SK-N-SH treated with all-trans-retinoic acid at 6 μM for 48 hours (cell line): ENCODE results near the gene DEFB127.
"Not testable (repeated sequence)": the region's sequence is repeated elsewhere in the genome, so short reads cannot be mapped to it uniquely, and the experiment has no call there.

Experiments
- ARNTL ChIP-seq: fragments of 450-650 bp; formaldehyde crosslinking; IDR thresholded peaks from 2 replicates; pipeline ENCODE4 v1.5.0; 2020; ENCODE audit warnings: low read depth, mild to moderate bottlenecking, moderate library complexity, borderline replicate concordance
- CSDC2 ChIP-seq: fragments of 250-450 bp; sonication (Bioruptor Pico); IDR thresholded peaks from 2 replicates; pipeline ENCODE4 v1.5.0; 2020; ENCODE audit warnings: mild to moderate bottlenecking, moderate library complexity
- GLIS3 ChIP-seq: fragments of 250-450 bp; sonication (Bioruptor Pico); IDR thresholded peaks from 2 replicates; pipeline ENCODE4 v1.5.0; 2020; ENCODE audit warnings: mild to moderate bottlenecking, moderate library complexity
- ISL1 ChIP-seq: fragments of 250-450 bp; sonication (Bioruptor Pico); IDR thresholded peaks from 2 replicates; pipeline ENCODE4 v2.1.2; 2022; ENCODE audit warnings: mild to moderate bottlenecking, moderate library complexity
- PPARA ChIP-seq: fragments of 250-450 bp; sonication (Bioruptor Pico); IDR thresholded peaks from 2 replicates; pipeline ENCODE4 v1.5.0; 2020; ENCODE audit warnings: mild to moderate bottlenecking, borderline replicate concordance
- RARB ChIP-seq: fragments of 250-450 bp; sonication (Bioruptor Pico); IDR thresholded peaks from 2 replicates; pipeline ENCODE4 v1.8.0; 2021; ENCODE audit warnings: mild to moderate bottlenecking, moderate library complexity
- ZFP3 ChIP-seq: fragments of 250-450 bp; sonication (Bioruptor Pico); IDR thresholded peaks from 2 replicates; pipeline ENCODE4 v1.5.0; 2020; ENCODE audit warnings: mild to moderate bottlenecking, moderate library complexity
- ZFP30 ChIP-seq: fragments of 450-650 bp; formaldehyde crosslinking; IDR thresholded peaks from 2 replicates; pipeline ENCODE4 v1.5.0; 2022; ENCODE audit warnings: mild to moderate bottlenecking, moderate library complexity
- ZNF70 ChIP-seq: fragments of 450-650 bp; formaldehyde crosslinking; IDR thresholded peaks from 2 replicates; pipeline ENCODE4 v1.5.0; 2020; ENCODE audit warnings: mild to moderate bottlenecking, moderate library complexity
- ZNF8 ChIP-seq: fragments of 450-650 bp; formaldehyde crosslinking; IDR thresholded peaks from 2 replicates; pipeline ENCODE4 v1.5.0; 2020; ENCODE audit warnings: mild to moderate bottlenecking, moderate library complexity
- TF ChIP-seq, protein P1 (sequence below): fragments of 250-450 bp; sonication (Bioruptor Pico); IDR thresholded peaks from 2 replicates; pipeline ENCODE4 v1.5.1; 2020; ENCODE audit warnings: low read depth, mild to moderate bottlenecking, moderate library complexity
- TF ChIP-seq, protein P2 (sequence below): fragments of 250-450 bp; sonication (Bioruptor Pico); IDR thresholded peaks from 2 replicates; pipeline ENCODE4 v1.5.0; 2020; ENCODE audit warnings: mild to moderate bottlenecking, moderate library complexity
- TF ChIP-seq, protein P3 (sequence below): fragments of 250-450 bp; sonication (Bioruptor Pico); IDR thresholded peaks from 2 replicates; pipeline ENCODE4 v1.8.0; 2020; ENCODE audit warnings: mild to moderate bottlenecking, moderate library complexity, borderline replicate concordance
- TF ChIP-seq, protein P4 (sequence below): fragments of 250-450 bp; sonication (Bioruptor Pico); IDR thresholded peaks from 2 replicates; pipeline ENCODE4 v1.8.0; 2021; ENCODE audit warnings: low read depth, mild to moderate bottlenecking, moderate library complexity, borderline replicate concordance

DNA sequence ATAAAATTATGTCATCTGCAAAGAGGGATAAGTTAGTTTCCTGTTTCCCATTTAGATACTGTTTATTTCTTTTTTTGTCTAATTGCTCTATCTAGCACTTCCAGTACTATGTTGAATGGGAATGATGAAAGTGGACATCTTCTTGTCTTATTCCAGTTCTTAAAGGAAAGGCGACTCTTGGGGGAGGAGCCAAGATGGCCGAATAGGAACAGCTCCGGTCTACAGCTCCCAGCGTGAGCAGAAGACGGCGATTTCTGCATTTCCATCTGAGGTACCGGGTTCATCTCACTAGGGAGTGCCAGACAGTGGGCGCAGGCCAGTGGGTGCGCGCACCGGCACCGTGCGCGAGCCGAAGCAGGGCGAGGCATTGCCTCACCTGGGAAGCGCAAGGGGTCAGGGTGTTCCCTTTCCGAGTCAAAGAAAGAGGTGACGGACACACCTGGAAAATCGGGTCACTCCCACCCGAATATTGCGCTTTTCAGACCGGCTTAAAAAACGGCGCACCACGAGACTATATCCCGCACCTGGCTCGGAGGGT lies 27.4 kb upstream of the DEFB127 start:
- not testable (repeated sequence) for TF ChIP-seq RARB (CRISPR knock-in tag); GLIS3 (CRISPR knock-in tag); ARNTL (CRISPR knock-in tag); ZNF70 (CRISPR knock-in tag); ZFP3 (CRISPR knock-in tag); CSDC2 (CRISPR knock-in tag); ZFP30; ZNF8 (CRISPR knock-in tag); PPARA (CRISPR knock-in tag); ISL1 (CRISPR knock-in tag)
- TF ChIP-seq, protein P1, sequence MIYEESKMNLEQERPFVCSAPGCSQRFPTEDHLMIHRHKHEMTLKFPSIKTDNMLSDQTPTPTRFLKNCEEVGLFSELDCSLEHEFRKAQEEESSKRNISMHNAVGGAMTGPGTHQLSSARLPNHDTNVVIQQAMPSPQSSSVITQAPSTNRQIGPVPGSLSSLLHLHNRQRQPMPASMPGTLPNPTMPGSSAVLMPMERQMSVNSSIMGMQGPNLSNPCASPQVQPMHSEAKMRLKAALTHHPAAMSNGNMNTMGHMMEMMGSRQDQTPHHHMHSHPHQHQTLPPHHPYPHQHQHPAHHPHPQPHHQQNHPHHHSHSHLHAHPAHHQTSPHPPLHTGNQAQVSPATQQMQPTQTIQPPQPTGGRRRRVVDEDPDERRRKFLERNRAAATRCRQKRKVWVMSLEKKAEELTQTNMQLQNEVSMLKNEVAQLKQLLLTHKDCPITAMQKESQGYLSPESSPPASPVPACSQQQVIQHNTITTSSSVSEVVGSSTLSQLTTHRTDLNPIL (CRISPR knock-in tag): not testable (repeated sequence)
- TF ChIP-seq, protein P2, sequence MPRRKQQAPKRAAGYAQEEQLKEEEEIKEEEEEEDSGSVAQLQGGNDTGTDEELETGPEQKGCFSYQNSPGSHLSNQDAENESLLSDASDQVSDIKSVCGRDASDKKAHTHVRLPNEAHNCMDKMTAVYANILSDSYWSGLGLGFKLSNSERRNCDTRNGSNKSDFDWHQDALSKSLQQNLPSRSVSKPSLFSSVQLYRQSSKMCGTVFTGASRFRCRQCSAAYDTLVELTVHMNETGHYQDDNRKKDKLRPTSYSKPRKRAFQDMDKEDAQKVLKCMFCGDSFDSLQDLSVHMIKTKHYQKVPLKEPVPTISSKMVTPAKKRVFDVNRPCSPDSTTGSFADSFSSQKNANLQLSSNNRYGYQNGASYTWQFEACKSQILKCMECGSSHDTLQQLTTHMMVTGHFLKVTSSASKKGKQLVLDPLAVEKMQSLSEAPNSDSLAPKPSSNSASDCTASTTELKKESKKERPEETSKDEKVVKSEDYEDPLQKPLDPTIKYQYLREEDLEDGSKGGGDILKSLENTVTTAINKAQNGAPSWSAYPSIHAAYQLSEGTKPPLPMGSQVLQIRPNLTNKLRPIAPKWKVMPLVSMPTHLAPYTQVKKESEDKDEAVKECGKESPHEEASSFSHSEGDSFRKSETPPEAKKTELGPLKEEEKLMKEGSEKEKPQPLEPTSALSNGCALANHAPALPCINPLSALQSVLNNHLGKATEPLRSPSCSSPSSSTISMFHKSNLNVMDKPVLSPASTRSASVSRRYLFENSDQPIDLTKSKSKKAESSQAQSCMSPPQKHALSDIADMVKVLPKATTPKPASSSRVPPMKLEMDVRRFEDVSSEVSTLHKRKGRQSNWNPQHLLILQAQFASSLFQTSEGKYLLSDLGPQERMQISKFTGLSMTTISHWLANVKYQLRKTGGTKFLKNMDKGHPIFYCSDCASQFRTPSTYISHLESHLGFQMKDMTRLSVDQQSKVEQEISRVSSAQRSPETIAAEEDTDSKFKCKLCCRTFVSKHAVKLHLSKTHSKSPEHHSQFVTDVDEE (CRISPR knock-in tag): not testable (repeated sequence)
- TF ChIP-seq, protein P3, sequence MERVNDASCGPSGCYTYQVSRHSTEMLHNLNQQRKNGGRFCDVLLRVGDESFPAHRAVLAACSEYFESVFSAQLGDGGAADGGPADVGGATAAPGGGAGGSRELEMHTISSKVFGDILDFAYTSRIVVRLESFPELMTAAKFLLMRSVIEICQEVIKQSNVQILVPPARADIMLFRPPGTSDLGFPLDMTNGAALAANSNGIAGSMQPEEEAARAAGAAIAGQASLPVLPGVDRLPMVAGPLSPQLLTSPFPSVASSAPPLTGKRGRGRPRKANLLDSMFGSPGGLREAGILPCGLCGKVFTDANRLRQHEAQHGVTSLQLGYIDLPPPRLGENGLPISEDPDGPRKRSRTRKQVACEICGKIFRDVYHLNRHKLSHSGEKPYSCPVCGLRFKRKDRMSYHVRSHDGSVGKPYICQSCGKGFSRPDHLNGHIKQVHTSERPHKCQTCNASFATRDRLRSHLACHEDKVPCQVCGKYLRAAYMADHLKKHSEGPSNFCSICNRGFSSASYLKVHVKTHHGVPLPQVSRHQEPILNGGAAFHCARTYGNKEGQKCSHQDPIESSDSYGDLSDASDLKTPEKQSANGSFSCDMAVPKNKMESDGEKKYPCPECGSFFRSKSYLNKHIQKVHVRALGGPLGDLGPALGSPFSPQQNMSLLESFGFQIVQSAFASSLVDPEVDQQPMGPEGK (CRISPR knock-in tag): not testable (repeated sequence)
- TF ChIP-seq, protein P4, sequence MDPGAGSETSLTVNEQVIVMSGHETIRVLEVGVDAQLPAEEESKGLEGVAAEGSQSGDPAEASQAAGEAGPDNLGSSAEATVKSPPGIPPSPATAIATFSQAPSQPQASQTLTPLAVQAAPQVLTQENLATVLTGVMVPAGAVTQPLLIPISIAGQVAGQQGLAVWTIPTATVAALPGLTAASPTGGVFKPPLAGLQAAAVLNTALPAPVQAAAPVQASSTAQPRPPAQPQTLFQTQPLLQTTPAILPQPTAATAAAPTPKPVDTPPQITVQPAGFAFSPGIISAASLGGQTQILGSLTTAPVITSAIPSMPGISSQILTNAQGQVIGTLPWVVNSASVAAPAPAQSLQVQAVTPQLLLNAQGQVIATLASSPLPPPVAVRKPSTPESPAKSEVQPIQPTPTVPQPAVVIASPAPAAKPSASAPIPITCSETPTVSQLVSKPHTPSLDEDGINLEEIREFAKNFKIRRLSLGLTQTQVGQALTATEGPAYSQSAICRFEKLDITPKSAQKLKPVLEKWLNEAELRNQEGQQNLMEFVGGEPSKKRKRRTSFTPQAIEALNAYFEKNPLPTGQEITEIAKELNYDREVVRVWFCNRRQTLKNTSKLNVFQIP: not testable (repeated sequence)
